Measurements from ENCODE around the gene CENPX.

GRCh38 chr17:82008258-82008940 lies 14.3 kb downstream of the CENPX start:
- TF ChIP-seq EZH2phosphoT487 (IDR thresholded peaks at IDR 0.05; ENCODE audit: borderline replicate concordance, low read length), result no peak
- TF ChIP-seq, protein P1, sequence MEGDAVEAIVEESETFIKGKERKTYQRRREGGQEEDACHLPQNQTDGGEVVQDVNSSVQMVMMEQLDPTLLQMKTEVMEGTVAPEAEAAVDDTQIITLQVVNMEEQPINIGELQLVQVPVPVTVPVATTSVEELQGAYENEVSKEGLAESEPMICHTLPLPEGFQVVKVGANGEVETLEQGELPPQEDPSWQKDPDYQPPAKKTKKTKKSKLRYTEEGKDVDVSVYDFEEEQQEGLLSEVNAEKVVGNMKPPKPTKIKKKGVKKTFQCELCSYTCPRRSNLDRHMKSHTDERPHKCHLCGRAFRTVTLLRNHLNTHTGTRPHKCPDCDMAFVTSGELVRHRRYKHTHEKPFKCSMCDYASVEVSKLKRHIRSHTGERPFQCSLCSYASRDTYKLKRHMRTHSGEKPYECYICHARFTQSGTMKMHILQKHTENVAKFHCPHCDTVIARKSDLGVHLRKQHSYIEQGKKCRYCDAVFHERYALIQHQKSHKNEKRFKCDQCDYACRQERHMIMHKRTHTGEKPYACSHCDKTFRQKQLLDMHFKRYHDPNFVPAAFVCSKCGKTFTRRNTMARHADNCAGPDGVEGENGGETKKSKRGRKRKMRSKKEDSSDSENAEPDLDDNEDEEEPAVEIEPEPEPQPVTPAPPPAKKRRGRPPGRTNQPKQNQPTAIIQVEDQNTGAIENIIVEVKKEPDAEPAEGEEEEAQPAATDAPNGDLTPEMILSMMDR (IDR thresholded peaks at IDR 0.05; ENCODE audit: low read depth, low read length, poor library complexity, severe bottlenecking), result no peak

Data from DOHH2 (cell line).